WTC11 (cell line): ENCODE data around the gene ATXN2L. TPM values are rescaled to one million over a fixed set of nuclear protein-coding genes. Genes with fewer than 3 reads are reported as not detected.

Experiments
- ATAC-seq: fragments of 200-7000 bp; cut with Tn5 transposase; 2 replicates; pipeline ENCODE4 v1.10.0; 2021; ENCODE audit warnings: mild to moderate bottlenecking, moderate library complexity
- CTCF ChIA-PET: fragments of 300-600 bp; sonication (Branson Sonifier 250); formaldehyde crosslinking; loops from one replicate; lab custom pipeline; 2021; ENCODE audit warnings: antibody characterized with exemption; lab: Charles Lee
- POLR2A ChIA-PET: fragments of 350-600 bp; sonication (Branson Sonifier 250); formaldehyde crosslinking; loops from one replicate; lab custom pipeline; 2021; ENCODE audit warnings: antibody characterized with exemption; lab: Charles Lee
- DNase-seq: peaks from one replicate; pipeline ENCODE4 v3.0.0; 2021; ENCODE audit warnings: low spot score
- H3K27ac Mint-ChIP-seq: 2 replicates; pipeline ENCODE4 v1.8.0; 2021; ENCODE audit warnings: mixed read lengths
- H3K27me3 Mint-ChIP-seq: 2 replicates; pipeline ENCODE4 v1.8.0; 2021; ENCODE audit warnings: low read depth, mild to moderate bottlenecking, moderate library complexity, mixed read lengths
- H3K36me3 Mint-ChIP-seq: 2 replicates; pipeline ENCODE4 v1.8.0; 2021; ENCODE audit warnings: mixed read lengths
- H3K4me1 Mint-ChIP-seq: 2 replicates; pipeline ENCODE4 v1.8.0; 2022; ENCODE audit warnings: mixed read lengths
- H3K4me3 Mint-ChIP-seq: 2 replicates; pipeline ENCODE4 v1.8.0; 2021; ENCODE audit warnings: mild to moderate bottlenecking, moderate library complexity, mixed read lengths
- H3K9me3 Mint-ChIP-seq: 2 replicates; pipeline ENCODE4 v1.8.0; 2021; ENCODE audit warnings: mixed read lengths
- FOXK1 ChIP-seq: sonication (generic); formaldehyde crosslinking; IDR thresholded peaks from 2 replicates; pipeline ENCODE4 v1.8.0; 2022; ENCODE audit warnings: mild to moderate bottlenecking, moderate library complexity, missing genetic modification reagents
- GABPB1 ChIP-seq: sonication (generic); formaldehyde crosslinking; IDR thresholded peaks from 2 replicates; pipeline ENCODE4 v1.8.1; 2023; ENCODE audit warnings: mild to moderate bottlenecking, missing genetic modification reagents
- MAX ChIP-seq: sonication (generic); formaldehyde crosslinking; IDR thresholded peaks from 2 replicates; pipeline ENCODE4 v1.8.0; 2022; ENCODE audit warnings: mild to moderate bottlenecking, missing genetic modification reagents
- USF2 ChIP-seq: sonication (generic); formaldehyde crosslinking; IDR thresholded peaks from 2 replicates; pipeline ENCODE4 v1.8.1; 2023; ENCODE audit warnings: mild to moderate bottlenecking, missing genetic modification reagents, moderate library complexity
- ZNF416 ChIP-seq: fragments of 250-450 bp; sonication (Bioruptor Pico); IDR thresholded peaks from 2 replicates; pipeline ENCODE4 v1.9.0; 2021; ENCODE audit warnings: mild to moderate bottlenecking, inconsistent platforms
- total RNA-seq: library from RNA; stranded (reverse); gene quantifications from 3 replicates; pipeline ENCODE4 v1.2.3, GENCODE V29; 2021
- TF ChIP-seq, protein P1 (sequence below): sonication (generic); formaldehyde crosslinking; IDR thresholded peaks from 2 replicates; pipeline ENCODE4 v1.8.0; 2022; ENCODE audit warnings: mild to moderate bottlenecking, missing genetic modification reagents
- TF ChIP-seq, protein P2 (sequence below): sonication (generic); formaldehyde crosslinking; IDR thresholded peaks from 2 replicates; pipeline ENCODE4 v1.8.0; 2023; ENCODE audit warnings: missing genetic modification reagents, mild to moderate bottlenecking, borderline replicate concordance
- TF ChIP-seq, protein P3 (sequence below): sonication (generic); formaldehyde crosslinking; conservative IDR thresholded peaks from 2 replicates; pipeline ENCODE4 v1.8.1; 2023; ENCODE audit warnings: mild to moderate bottlenecking, low read depth, missing genetic modification reagents, moderate library complexity

Gene ATXN2L
- total RNA-seq, 1 experiment from 2014 or later, result 243 TPM

DNA sequence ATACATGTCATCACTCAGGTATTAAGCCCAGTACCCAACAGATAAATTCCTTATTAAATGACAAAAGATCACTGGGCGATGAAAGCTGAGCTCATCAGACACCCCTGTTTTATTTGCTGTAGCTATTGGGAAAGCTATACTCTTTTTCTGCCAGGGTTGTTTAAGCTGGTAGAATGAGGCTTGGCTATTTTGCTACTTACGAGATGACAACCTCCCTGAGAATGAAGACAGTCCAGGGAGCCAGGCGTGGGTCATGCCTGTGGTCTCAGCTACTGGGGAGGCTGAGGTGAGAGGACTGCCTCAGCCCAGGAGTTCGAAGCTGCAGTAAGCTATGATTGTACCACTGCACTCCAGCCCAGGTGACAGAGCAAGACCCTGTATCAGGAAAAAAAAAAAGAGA lies 36.5 kb downstream of the ATXN2L start:
- Mint-ChIP-seq H3K4me3 (no peak overlapping the region), H3K4me1 (peaks cover 4% of the 10 kb centered on the region), H3K27me3 (no peaks in the 10 kb centered on the region), H3K27ac (no peak overlapping the region), H3K9me3 (no peaks in the 10 kb centered on the region), H3K36me3 (no peaks in the 10 kb centered on the region)
- ChIA-PET CTCF (interaction anchor here (0.7 to 1.0 kb wide), 3 partner anchors 84 to 122 kb away, joined by 3 to 4 read pairs (median 3); no protein-coding TSS in a partner anchor), POLR2A (interaction anchor here (0.5 kb wide), 1 partner anchor 102 kb away, joined by 5 read pairs; no protein-coding TSS in a partner anchor)
- ATAC-seq (no peak), DNase-seq (no peak)
- TF ChIP-seq, protein P1, sequence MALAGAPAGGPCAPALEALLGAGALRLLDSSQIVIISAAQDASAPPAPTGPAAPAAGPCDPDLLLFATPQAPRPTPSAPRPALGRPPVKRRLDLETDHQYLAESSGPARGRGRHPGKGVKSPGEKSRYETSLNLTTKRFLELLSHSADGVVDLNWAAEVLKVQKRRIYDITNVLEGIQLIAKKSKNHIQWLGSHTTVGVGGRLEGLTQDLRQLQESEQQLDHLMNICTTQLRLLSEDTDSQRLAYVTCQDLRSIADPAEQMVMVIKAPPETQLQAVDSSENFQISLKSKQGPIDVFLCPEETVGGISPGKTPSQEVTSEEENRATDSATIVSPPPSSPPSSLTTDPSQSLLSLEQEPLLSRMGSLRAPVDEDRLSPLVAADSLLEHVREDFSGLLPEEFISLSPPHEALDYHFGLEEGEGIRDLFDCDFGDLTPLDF (CRISPR knock-in tag), result no peak
- TF ChIP-seq MAX (CRISPR knock-in tag) (no peak), ZNF416 (CRISPR knock-in tag) (no peak)
- TF ChIP-seq, protein P2, sequence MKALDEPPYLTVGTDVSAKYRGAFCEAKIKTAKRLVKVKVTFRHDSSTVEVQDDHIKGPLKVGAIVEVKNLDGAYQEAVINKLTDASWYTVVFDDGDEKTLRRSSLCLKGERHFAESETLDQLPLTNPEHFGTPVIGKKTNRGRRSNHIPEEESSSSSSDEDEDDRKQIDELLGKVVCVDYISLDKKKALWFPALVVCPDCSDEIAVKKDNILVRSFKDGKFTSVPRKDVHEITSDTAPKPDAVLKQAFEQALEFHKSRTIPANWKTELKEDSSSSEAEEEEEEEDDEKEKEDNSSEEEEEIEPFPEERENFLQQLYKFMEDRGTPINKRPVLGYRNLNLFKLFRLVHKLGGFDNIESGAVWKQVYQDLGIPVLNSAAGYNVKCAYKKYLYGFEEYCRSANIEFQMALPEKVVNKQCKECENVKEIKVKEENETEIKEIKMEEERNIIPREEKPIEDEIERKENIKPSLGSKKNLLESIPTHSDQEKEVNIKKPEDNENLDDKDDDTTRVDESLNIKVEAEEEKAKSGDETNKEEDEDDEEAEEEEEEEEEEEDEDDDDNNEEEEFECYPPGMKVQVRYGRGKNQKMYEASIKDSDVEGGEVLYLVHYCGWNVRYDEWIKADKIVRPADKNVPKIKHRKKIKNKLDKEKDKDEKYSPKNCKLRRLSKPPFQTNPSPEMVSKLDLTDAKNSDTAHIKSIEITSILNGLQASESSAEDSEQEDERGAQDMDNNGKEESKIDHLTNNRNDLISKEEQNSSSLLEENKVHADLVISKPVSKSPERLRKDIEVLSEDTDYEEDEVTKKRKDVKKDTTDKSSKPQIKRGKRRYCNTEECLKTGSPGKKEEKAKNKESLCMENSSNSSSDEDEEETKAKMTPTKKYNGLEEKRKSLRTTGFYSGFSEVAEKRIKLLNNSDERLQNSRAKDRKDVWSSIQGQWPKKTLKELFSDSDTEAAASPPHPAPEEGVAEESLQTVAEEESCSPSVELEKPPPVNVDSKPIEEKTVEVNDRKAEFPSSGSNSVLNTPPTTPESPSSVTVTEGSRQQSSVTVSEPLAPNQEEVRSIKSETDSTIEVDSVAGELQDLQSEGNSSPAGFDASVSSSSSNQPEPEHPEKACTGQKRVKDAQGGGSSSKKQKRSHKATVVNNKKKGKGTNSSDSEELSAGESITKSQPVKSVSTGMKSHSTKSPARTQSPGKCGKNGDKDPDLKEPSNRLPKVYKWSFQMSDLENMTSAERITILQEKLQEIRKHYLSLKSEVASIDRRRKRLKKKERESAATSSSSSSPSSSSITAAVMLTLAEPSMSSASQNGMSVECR (CRISPR knock-in tag), result no peak

GRCh38 chr16:28863929-28864793 lies 41.4 kb downstream of the ATXN2L start:
- POLR2A ChIA-PET, result interaction anchor here (1.0 to 2.2 kb wide), 7 partner anchors 11 to 81 kb away, joined by 3 to 10 read pairs (median 6); partner anchors contain the start of genes ATXN2L and TUFM
- peak; percentile 10 for ATAC-seq
- no peaks in the 10 kb centered on the region for H3K9me3 Mint-ChIP-seq
- peaks cover 17% of the 10 kb centered on the region for H3K4me1 Mint-ChIP-seq
- TF ChIP-seq FOXK1 (CRISPR knock-in tag) (peak; percentile 16; the same call in 1 of the 2 replicates), USF2 (no peak; the same call in 1 of the 2 replicates), GABPB1 (CRISPR knock-in tag) (0 out of 2 replicates have a peak, but pooled peaks have one; percentile 4)
- TF ChIP-seq, protein P3, sequence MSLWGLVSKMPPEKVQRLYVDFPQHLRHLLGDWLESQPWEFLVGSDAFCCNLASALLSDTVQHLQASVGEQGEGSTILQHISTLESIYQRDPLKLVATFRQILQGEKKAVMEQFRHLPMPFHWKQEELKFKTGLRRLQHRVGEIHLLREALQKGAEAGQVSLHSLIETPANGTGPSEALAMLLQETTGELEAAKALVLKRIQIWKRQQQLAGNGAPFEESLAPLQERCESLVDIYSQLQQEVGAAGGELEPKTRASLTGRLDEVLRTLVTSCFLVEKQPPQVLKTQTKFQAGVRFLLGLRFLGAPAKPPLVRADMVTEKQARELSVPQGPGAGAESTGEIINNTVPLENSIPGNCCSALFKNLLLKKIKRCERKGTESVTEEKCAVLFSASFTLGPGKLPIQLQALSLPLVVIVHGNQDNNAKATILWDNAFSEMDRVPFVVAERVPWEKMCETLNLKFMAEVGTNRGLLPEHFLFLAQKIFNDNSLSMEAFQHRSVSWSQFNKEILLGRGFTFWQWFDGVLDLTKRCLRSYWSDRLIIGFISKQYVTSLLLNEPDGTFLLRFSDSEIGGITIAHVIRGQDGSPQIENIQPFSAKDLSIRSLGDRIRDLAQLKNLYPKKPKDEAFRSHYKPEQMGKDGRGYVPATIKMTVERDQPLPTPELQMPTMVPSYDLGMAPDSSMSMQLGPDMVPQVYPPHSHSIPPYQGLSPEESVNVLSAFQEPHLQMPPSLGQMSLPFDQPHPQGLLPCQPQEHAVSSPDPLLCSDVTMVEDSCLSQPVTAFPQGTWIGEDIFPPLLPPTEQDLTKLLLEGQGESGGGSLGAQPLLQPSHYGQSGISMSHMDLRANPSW, result 0 out of 2 replicates have a peak, but pooled peaks have one; percentile 17
- peak overlapping the region; percentile 91 for H3K4me3 Mint-ChIP-seq
- peak overlapping the region; percentile 76 for H3K27ac Mint-ChIP-seq
- H3K36me3 Mint-ChIP-seq, result peaks cover 15% of the 10 kb centered on the region; the same call in 1 of the 2 replicates
- H3K27me3 Mint-ChIP-seq, result no peaks in the 10 kb centered on the region
- no peak for DNase-seq
- CTCF ChIA-PET, result interaction anchor here (0.6 to 3.9 kb wide), 8 partner anchors 9 to 1779 kb away, joined by 3 to 23 read pairs (median 8); partner anchors contain the start of gene TUFM
